ENCODE data around the gene CDC42EP2. TPM values are rescaled to one million over a fixed set of nuclear protein-coding genes. Genes with fewer than 3 reads are reported as not detected.

Gene CDC42EP2
- total RNA-seq, 2 experiments from 2014 or later: 0.51 to 1.7 TPM

DNA sequence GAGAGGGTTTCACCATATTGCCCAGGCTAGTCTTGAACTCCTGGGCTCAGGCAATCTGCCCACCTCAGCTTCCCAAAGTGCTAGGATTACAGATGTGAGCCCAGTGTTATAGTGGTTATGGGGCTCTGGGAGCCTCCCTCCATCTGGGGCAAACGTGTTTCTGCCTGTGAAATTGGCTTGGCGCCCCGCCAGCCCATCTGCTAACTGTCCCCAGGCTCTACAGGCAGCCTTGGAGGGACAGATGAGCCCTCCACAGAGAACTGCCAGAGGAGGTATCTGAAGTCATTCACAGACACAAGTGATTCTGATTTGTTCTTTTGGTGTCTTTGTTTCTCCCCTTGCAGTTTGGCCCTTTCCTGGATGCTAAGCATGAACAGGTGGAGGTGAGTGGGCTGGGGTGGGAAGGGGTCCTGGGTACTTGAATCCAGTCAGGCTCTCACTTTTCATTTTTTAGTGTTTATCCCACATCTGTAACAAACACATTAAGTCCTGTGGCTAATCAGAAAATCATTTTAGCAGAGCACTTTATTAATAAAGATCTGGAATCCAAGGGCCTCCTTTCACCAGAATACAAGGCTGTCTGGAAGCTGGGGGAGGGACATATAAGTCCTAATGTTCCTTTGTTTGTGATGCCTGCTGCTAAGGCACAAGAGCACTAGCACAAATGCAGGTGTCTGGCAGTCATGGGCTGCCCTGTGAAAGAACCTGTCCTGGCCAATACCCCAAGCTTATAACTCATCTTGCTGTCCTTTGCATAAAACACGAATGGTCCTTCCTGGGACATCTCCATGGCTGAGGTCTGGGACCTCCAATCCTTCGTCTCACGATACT is 25.7 kb upstream of the CDC42EP2 start:
- POLR2A ChIA-PET: interaction anchor here (0.7 kb wide), 1 partner anchor 62 kb away, joined by 3 read pairs; no protein-coding TSS in a partner anchor
- ATAC-seq (ENCODE audit: low read depth) (no peak), DNase-seq (no peak)
- H3K27ac Mint-ChIP-seq: no peak overlapping the region
- H3K9me3 Mint-ChIP-seq: no peaks in the 10 kb centered on the region
- peaks cover 22% of the 10 kb centered on the region for H3K36me3 Mint-ChIP-seq
- H3K4me1 Mint-ChIP-seq: peaks cover 2% of the 10 kb centered on the region
- H3K4me3 Mint-ChIP-seq: no peak overlapping the region
- H3K27me3 Mint-ChIP-seq: no peaks in the 10 kb centered on the region

DNA sequence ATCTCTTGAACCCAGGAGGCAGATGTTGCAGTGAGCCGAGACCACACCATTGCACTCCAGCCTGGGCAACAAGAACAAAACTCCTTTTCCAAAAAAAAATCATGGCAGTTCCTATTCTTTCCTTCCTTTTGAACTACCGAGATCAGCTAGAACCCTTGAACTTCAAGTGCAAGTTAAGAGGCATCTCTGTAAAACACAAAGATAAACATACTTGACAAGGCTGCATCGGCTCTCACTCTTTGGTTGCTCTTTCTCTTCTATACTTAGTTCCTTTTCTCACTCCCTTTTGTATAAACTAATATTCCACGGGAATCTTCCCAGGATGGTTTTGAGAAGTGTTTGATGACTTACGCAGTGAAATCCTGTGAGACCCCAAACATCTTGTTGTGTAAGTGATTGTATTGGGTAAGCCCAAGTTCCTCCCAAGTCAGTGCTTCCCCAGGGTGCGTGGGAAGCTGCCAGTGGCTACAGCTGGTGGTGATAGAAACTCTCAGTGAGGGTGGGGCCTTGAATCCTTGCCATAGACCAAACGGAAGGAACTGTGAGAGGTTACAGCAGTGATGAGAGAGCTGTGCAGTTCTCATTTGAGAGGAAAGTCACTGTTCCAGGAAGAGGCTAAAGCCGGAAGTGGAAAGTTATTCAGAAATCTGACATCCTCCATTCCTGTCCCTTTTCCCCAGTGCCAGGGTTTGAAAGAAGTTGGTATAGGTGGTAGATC is 24.1 kb upstream of the CDC42EP2 start:
- Mint-ChIP-seq H3K27ac (no peak overlapping the region), H3K36me3 (peaks cover 29% of the 10 kb centered on the region), H3K4me1 (peaks cover 2% of the 10 kb centered on the region), H3K4me3 (no peak overlapping the region), H3K9me3 (no peaks in the 10 kb centered on the region), H3K27me3 (no peaks in the 10 kb centered on the region)
- ATAC-seq (ENCODE audit: low read depth) (no peak), DNase-seq (no peak)
- POLR2A ChIA-PET: no interaction called here

DNA sequence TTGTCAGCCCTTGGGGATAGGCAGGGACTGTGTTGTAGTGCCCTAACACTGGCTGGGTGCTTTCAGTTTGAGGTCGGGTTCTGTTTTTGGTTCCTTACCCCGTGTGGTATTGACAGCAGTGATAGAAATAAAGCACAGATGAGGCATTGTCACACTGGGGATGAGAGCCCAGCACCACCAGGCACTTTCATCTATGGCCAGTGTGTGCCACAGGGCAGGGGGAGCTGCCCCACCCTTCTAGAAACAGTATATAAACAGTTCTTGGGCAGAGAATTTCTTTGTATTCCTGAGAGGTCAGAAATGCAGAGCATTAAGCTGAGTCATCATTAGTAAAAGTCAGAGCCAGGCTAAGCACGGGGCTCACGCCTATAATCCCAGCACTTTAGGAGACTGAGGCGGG is 23.1 kb upstream of the CDC42EP2 start:
- no peaks in the 10 kb centered on the region for H3K9me3 Mint-ChIP-seq
- no peaks in the 10 kb centered on the region for H3K27me3 Mint-ChIP-seq
- no peak for DNase-seq
- no peak overlapping the region for H3K27ac Mint-ChIP-seq
- ATAC-seq (ENCODE audit: low read depth): no peak
- H3K4me1 Mint-ChIP-seq: peaks cover 2% of the 10 kb centered on the region
- POLR2A ChIA-PET: no interaction called here
- H3K36me3 Mint-ChIP-seq: peaks cover 30% of the 10 kb centered on the region
- no peak overlapping the region for H3K4me3 Mint-ChIP-seq

DNA sequence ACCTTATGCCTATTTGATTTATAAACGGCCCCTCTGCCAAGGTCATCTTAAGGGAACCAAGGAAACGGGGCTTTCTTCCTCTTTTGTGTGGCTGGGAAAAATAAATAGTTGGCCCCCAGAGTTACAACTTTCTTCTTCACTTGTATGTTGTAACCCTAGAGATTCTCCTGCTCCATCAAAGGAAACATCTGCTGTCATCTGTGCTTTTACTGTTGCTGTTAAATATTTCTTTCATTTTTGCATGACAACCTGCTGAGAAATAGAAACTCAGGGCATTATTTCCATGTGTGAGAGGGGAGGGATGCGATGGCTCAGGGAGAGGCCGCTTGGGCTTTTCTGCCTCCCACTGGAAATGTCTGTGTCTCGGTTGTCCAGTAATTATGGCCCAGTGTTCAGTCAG is 21.8 kb upstream of the CDC42EP2 start:
- Mint-ChIP-seq H3K36me3 (peaks cover 22% of the 10 kb centered on the region), H3K4me3 (no peak overlapping the region), H3K4me1 (peaks cover 2% of the 10 kb centered on the region), H3K9me3 (no peaks in the 10 kb centered on the region), H3K27ac (no peak overlapping the region), H3K27me3 (no peaks in the 10 kb centered on the region)
- POLR2A ChIA-PET: no interaction called here
- no peak for ATAC-seq (ENCODE audit: low read depth)
- DNase-seq: no peak

DNA sequence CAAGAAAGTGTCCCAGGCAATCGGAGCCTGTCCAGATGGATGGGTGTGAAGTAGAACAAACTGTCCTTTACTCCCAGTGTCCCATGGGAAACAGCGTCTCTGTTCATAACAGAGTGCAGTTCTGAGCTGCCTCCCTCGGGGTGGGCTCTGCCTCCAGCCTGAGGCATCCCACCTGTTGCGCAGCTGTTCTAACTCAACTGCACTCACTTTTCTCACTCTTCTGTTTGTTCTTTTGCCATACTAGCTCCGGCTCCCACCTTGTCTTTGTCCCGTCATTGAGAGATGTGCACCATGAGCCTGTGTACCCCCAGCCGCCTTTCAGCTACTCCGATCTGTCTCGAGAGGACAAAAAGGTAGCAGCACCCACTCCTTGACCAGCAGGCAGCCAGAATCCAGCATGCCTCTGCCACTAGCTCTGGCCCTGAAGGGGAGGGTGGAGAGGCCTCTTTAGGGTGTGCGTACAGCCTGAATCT is 20.7 kb upstream of the CDC42EP2 start:
- no peak overlapping the region for H3K4me3 Mint-ChIP-seq
- no peak for DNase-seq
- H3K9me3 Mint-ChIP-seq: no peaks in the 10 kb centered on the region
- ATAC-seq (ENCODE audit: low read depth): no peak
- no peaks in the 10 kb centered on the region for H3K27me3 Mint-ChIP-seq
- peaks cover 22% of the 10 kb centered on the region for H3K36me3 Mint-ChIP-seq
- peaks cover 2% of the 10 kb centered on the region for H3K4me1 Mint-ChIP-seq
- no peak overlapping the region for H3K27ac Mint-ChIP-seq
- POLR2A ChIA-PET: no interaction called here

DNA sequence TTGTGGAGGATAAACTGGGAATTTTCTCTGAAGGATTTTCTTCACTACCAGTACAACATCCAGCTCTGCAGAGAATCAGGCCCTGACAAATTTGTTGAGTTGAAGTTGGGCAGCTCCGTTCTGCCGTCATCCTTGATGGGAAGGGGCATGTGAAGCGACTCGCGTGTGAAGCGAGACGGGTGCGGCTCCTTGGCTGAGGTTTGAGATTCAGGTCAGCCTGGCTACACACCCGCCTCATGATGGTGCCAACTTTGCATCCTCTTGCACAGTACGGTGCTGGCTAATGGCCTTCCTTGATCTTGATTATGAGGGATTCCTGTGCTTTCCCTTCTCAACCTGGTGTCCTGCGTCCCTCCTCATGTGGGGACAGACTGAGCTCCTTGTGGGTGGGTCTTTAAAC is 19.7 kb upstream of the CDC42EP2 start:
- Mint-ChIP-seq H3K4me1 (no peaks in the 10 kb centered on the region), H3K4me3 (no peak overlapping the region), H3K27ac (no peak overlapping the region), H3K27me3 (no peaks in the 10 kb centered on the region), H3K9me3 (no peaks in the 10 kb centered on the region), H3K36me3 (peaks cover 18% of the 10 kb centered on the region)
- ATAC-seq (ENCODE audit: low read depth) (no peak), DNase-seq (no peak)
- POLR2A ChIA-PET: no interaction called here

DNA sequence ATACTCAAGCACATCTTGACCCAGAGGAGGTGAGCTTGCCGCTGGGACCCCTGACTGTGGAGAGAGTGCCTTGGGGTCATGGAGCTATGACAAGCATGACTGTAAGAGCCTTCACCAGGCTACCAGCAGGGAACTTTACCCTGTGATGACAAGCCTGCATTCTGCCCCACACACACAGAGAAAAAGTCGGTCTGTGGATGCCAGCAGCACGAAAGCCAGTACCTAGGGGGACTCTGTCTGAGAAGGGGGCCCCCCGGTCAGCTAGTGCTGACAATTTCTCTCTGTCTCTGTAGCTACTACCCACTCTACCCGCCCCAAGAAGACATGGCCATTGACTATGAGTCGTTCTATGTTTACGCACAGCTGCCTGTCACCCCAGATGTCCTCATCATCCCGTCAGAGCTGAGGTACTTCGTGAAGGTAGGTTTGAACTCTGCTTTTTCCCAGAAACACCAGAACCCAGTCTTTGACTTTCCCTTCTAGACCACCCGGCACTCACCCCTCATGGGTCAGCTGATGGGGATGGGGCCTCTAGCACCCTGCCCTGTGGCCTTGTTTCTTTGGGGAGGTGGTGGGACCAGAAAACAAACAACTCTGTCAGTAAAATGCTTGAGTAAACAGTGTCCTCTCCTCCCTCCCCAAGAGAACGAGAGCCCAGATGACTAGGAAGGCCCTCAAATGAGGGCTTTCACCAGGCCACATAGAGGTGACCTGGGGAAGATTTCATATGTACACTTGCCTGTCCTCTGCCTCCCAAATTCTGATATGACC is 18.9 kb upstream of the CDC42EP2 start:
- DNase-seq: no peak
- POLR2A ChIA-PET: interaction anchor here (1.4 kb wide), 1 partner anchor 13 kb away, joined by 3 read pairs; no protein-coding TSS in a partner anchor
- ATAC-seq (ENCODE audit: low read depth): no peak
- Mint-ChIP-seq H3K4me3 (no peak overlapping the region), H3K27me3 (no peaks in the 10 kb centered on the region), H3K36me3 (peaks cover 18% of the 10 kb centered on the region), H3K4me1 (no peaks in the 10 kb centered on the region), H3K9me3 (no peaks in the 10 kb centered on the region), H3K27ac (no peak overlapping the region)

DNA sequence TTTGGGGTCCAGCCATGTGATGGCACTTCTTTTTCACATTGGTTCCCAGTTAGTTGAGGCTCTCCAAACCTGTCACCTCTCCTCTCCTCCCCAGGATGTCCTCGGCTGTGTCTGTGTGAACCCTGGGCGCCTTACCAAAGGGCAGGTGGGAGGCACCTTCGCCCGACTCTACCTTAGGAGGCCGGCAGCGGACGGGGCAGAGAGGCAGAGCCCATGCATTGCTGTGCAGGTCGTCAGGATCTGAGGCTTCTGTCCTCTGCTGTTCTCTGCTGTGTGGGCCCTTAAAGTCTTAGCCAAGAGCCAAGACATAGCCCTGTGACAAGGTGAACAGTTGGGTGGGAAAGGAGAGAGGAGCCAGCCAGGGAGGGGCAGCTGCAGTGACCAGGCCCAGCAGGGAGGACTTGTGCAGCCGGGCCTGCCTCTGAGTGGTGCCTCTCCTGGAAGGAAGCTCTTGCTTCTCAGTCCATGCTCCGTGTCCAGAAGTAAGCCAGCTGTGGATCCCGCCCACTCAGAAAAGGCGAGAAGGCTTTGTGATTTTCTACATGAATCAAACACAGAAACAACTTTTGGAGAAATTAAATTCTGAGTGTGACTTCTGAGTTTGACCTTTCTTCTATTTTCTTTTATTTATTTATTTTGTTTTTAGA is 17.5 kb upstream of the CDC42EP2 start:
- ATAC-seq (ENCODE audit: low read depth) (no peak), DNase-seq (no peak)
- no peaks in the 10 kb centered on the region for H3K4me1 Mint-ChIP-seq
- no peaks in the 10 kb centered on the region for H3K27me3 Mint-ChIP-seq
- H3K9me3 Mint-ChIP-seq: no peaks in the 10 kb centered on the region
- no peak overlapping the region for H3K4me3 Mint-ChIP-seq
- peaks cover 12% of the 10 kb centered on the region for H3K36me3 Mint-ChIP-seq
- POLR2A ChIA-PET: no interaction called here
- H3K27ac Mint-ChIP-seq: no peak overlapping the region

DNA sequence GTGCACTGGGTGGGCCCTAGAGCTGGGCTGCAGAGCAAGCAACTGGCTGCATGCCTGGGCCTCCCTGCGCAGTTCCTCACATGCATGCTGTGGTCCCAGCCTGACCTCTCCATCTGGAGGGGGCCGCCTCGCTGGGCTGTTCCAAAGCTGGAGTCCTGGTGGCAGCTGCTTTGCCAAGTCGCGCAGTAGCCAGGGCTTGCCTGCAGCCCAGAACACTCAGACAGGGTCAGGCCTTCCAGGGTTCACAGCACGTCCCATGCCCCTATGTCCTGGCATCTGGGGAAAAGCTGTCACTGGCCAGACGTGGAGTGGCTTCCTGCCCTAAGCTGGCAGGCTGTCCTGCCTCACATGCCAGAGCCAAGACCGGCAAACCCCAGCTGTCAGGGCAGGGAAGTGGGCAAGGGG is 16.5 kb upstream of the CDC42EP2 start:
- Mint-ChIP-seq H3K4me1 (no peaks in the 10 kb centered on the region), H3K27me3 (no peaks in the 10 kb centered on the region), H3K27ac (no peak overlapping the region), H3K36me3 (peaks cover 12% of the 10 kb centered on the region), H3K9me3 (no peaks in the 10 kb centered on the region), H3K4me3 (no peak overlapping the region)
- DNase-seq: no peak
- POLR2A ChIA-PET: no interaction called here
- no peak for ATAC-seq (ENCODE audit: low read depth)

DNA sequence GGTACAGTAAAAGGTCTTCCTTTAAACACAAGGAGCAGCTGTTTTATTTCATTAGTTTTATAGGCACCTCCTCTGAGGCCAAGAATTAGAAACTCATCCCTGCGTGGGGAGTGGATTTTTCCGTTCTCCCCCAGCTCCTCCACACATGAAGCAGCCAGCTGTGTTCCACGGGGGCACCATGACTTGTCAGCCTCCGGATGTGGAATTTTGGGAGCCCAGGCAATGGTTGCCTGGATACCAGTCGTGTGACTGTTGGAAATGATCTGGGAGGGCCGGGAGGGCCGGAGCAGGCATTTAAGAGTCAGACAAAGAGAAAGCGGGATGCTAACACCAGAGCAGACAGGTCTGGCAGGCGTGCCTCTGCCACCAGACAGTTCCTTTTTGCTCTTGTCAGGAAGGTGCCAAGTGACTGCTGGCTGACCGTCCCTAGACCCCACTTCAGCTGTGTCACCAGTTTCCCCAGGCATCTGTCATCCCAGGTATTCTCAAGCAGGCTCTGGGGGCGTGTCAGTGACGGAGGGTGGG is 15.9 kb upstream of the CDC42EP2 start:
- POLR2A ChIA-PET: no interaction called here
- H3K4me3 Mint-ChIP-seq: no peak overlapping the region
- no peaks in the 10 kb centered on the region for H3K4me1 Mint-ChIP-seq
- no peak overlapping the region for H3K27ac Mint-ChIP-seq
- no peak for DNase-seq
- peaks cover 15% of the 10 kb centered on the region for H3K36me3 Mint-ChIP-seq
- no peaks in the 10 kb centered on the region for H3K27me3 Mint-ChIP-seq
- H3K9me3 Mint-ChIP-seq: no peaks in the 10 kb centered on the region
- no peak for ATAC-seq (ENCODE audit: low read depth)

DNA sequence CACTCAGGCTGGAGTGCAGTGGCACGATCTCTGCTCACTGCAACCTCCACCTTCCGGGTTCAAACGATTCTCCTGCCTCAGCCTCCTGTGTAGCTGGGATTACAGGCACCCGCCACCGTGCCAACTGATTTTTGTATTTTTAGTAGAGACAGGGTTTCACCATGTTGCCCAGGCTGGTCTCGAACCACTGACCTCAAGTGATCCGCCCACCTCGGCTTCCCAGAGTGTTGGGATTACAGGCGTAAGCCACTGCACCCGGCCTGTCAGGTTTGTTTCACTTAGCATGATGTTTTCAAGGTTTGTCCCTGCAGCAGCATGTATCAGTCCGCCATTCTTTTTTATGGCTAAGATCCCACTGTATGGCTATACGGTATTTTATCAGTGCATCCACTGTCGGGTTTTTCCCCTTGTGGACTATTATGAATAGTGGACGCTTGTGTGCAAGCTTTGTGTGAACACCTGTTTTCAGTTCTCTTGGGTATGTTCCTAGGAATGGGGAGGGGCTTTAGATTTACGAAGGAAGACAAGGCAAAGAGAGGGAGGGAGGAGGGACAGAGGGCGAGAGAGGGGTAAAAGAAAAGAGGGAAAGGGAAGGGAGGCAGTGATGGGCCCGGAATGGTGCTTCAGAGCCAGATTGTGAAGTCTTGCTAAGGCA is 13.9 kb upstream of the CDC42EP2 start:
- Mint-ChIP-seq H3K27me3 (no peaks in the 10 kb centered on the region), H3K4me1 (no peaks in the 10 kb centered on the region), H3K36me3 (peaks cover 11% of the 10 kb centered on the region), H3K9me3 (no peaks in the 10 kb centered on the region), H3K4me3 (no peak overlapping the region), H3K27ac (no peak overlapping the region)
- POLR2A ChIA-PET: no interaction called here
- DNase-seq: no peak
- ATAC-seq (ENCODE audit: low read depth): no peak

DNA sequence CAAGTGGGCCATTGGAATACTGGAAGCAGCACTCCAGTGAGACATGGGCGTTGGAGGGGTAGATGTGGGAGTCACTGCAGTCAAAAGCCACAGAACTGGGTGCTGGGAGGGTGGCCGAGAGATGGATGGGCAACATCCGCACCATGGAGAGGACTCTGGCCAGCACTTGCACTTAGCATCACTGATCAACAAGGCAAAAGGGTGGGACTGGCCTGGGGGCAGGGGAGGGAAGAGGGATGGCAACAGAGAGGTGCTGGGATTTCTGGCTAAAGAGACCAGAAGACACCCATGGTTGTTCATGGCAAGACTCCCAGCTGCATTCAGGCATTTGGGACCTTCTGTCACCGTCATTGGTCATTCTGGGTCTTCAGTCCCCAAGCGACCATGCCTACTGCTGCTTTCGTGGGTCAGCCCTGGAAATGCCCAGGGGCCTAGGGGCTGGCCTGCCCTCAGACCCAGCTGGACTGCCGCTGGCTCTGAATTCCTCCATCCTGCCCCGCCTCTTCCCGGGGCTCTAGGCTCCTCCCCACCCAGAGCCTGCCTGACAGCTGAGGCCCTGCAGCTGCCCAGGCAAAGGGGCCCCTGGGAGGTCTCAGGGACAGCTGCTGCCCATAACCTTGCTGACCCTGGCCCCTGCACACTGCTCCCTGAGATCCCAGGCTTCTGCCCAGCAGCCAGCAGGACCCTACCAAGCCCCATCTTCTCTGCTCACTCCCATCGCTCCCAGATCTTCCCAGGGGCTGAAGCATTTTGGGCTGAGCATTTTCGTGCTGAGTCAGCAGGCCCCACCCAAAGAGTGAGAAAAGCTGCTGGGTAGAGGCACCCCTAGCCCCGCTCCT is 13.0 kb upstream of the CDC42EP2 start:
- no peak for ATAC-seq (ENCODE audit: low read depth)
- POLR2A ChIA-PET: no interaction called here
- H3K4me3 Mint-ChIP-seq: no peak overlapping the region
- no peaks in the 10 kb centered on the region for H3K4me1 Mint-ChIP-seq
- no peaks in the 10 kb centered on the region for H3K27me3 Mint-ChIP-seq
- peaks cover 9% of the 10 kb centered on the region for H3K36me3 Mint-ChIP-seq
- H3K9me3 Mint-ChIP-seq: no peaks in the 10 kb centered on the region
- H3K27ac Mint-ChIP-seq: no peak overlapping the region
- DNase-seq: no peak

All from activated naive CD8-positive, alpha-beta T cell treated with anti-CD3 and anti-CD28 coated beads, Interleukin-2, amount 10 ng/mL, durations not matched to agents 7 days and 5 days (primary cell).